GM21723 (cell line): Measurements from ENCODE around the gene HOXC6.
A peak's percentile ranks its signal among the peaks of the same experiment; 100 is the strongest.

Experiments
- ATAC-seq: cut with Tn5 transposase; IDR thresholded peaks from one replicate; pipeline ENCODE4 v1.9.1; 2021; ENCODE audit warnings: mild to moderate bottlenecking, moderate library complexity; ENCODE audit not compliant: unreplicated experiment

HOXC6 gene

DNA sequence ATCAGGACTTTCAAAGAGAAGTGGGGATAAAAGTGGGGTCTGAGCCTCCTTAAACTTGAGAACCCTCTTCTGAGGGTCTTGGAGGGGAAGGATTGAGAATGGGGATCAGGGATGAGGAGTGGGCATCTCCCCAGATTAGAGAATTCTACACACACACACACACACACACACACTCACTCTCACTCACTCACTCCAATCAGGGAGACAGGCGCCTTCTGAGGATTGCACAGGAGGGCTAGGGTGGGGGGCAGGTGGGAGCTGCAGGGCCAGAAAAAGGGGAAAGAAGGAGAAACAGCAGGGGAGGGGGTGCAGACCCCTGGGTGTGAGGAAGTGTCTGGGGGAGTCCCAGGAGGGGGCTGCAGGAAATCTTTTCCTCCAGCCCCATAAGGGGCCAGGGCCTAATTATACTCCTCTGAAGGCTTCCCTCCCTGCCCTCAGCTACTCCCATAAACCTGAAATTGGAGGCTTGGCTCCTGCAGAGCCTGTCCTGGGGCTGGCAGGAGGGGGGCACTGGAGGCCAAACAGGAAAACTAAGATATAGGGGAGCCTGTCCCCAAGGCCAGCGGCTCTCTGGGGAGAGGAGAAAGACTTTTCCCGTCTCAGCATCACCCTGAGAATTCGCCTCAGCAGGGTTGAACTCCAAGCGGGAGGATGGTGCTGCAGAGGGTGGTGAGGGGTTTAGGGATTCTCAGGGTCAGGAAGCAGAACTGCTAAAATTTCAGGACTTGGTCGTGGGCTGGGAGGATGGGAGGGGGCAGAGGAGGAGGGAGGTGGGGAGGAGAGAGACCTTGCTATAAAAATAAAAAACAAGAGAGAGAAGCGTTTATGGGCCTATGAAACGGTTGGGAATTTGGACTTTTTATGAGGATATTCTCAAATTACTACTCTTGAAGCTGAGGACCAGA lies 26.7 kb upstream of the HOXC6 start:
- no peak for ATAC-seq

DNA sequence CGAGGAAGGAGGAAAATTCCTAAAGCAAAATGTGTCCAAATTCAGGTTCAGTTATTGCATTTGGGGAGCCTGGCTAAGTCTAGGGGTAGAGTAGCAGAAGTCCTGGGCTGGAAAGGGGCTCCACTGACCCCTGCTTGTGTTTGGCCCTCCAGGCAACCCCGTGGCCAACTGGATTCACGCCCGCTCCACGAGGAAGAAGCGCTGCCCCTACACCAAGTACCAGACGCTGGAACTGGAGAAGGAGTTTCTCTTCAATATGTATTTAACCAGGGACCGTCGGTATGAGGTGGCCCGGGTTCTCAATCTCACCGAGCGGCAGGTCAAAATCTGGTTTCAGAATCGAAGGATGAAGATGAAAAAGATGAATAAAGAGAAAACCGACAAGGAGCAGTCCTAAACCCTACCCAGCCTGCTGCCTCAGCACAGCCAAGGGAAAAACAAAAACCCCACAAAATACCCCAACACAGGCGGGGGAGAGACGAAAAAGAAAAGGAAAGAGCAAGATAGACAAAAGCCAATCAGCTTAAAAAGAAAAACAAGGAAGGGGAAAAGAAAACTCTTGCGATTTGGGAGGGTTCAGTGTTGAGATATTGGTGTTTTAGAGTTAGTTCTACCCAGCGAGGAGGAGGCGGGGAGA lies 25.8 kb upstream of the HOXC6 start:
- ATAC-seq, result no peak

DNA sequence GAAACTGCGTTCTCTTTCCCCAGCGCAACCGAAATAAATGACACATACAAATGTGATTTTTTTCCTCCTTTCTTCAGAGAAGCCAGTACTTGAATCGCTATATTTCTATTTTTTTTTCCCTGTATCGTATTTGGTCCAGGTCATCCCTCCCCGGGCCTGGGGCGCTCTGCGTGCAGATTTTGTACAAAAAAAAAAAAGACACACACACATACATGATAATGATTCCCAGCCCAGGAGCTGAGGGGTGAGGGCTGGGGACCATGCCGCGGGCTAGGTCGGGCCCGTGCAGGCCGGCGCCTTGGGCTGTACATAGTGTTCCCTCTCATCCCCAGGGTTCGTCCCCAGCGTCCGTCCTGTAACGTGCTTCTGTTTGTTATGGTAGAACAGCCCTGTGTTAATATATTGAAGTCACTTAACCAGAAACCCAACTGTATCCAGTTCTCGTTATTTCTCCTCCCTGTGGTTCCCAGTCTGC lies 25.3 kb upstream of the HOXC6 start:
- no peak for ATAC-seq

DNA sequence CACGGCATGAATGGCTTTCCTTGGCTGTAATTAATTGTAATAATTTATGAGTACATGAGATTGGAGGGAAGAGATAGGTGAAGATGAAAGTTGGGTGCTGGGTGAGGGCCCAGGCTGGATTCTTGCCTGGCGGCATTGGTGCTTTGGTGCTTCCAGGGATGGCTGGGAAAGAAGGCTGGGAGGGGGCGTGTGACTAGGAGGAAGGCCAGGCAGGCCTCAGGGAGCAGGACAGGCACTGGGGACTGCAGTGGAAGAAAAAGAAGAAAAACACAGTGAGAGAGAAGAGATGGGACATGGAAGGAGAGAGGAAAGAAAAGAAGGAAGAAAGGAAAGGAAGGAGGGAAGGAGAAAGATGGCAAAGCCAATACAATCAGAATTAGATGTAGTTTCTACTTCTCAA lies 24.6 kb upstream of the HOXC6 start:
- no peak for ATAC-seq

DNA sequence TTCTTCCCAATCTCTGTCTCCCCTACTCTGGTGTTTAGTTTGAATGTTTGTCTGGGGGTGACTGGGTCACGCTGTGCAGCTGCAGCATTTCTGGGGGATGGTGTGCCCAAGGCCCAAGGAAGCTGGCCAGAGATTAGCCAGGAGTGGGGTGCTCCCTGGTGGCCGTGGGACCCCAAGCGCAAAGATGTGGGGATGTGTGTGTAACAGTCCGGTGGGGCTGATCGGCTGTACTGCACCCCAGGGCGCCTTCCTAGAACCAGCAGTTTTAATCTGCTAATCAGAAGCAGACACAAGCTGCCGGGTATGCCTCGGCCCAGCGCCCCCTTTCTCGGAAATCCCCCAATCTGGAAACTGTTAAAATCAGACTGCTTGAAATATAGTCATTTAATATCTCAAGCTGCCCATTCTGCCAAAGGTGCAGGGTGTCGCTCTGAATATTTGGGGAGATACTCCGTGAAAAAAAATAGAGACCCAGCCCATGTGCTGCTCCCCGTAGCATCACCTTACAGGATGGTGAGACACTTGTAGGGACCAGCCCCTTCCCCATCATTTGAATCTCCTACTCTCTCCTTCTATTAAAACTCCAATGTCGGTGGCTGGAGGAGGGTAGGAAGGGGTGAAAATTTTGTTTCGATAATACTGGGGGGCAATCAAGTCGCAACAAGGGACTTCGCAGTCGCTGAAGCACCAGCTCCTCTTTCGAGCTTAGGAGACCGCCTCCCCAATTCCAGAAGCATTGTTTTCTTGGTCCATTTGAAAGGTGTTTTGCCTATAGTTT lies 24.0 kb upstream of the HOXC6 start:
- no peak for ATAC-seq

DNA sequence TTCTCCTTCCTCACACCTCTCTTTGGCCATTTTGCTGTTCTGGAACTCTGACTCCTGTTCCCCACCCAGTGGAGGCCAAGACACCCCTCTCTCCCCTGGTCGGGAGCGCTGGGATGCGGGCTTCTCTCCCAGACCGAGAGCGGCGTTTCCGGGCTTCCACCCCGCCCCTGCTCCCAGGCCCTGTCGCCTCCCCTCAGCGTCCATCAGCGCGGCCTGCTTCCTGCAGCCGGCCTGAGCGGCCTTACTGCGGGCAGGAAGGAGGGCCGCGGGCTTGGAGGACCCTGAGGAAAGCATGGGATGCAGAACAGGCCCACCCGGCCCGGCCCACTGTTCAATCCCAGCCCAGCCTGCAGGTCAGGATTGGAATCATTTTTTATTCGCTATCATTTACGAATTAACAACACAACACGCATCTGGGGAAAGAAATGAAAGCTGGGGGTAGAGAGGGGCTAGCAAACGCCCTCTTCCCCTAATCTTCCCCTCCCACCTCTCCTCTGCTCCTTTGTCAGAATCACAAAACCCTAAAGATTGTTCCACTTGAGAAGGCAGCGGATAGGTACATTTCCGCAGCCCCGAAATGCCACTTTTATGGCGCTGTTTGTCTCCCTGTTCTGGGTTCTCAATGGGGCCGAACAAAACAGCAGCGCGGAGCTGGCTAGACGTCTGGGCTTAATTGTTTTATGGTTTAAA lies 23.3 kb upstream of the HOXC6 start:
- ATAC-seq, result no peak

DNA sequence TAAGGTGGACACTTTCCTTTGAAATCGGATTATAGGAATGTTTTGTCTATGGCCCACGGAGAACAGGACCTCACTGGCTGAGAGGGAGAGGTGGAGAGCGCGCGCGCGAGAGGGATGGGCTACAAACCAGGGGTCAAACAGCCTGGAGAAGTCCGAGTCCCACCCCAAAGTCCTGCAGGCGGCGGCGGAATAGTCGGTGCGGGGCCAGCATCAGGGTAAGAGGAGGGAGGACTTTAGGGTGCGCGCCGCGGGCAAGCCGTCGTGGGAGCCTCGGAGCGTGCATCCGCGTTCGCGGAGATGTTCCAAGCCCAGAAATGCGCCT lies 22.7 kb upstream of the HOXC6 start:
- no peak for ATAC-seq

DNA sequence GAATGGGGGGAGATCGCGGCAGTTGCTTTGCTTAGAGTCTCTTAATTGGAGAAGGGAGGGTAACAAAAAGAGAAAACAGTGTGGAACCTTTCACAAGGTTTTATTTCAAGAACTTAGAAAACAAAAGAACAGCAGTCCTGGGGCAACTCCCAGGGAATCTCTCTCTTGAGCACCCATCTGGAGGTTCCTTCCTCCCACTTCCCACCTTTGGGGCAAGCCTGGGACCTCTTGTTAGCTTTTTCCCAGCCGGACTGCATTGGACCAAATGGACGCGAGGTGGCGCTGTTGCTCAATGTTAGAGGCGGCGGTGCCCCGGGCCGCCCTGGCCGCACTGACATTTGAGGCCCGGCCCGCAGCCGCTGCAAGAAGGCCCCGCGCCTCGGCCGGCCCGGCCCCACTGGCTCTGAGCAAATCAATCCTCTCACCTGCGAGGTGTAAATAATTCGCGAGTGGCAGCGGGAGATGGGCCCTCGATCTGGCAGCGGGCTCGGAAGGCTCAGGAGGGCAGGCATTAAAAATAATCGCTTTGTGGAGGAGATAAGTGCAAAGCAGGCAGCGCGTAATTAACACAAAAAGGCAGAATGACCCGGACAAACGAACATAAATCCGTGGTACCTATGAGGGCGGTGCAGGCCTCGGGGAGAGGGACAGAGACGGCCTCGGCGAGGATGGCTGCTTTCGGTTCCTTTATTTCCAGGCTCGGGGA lies 22.2 kb upstream of the HOXC6 start:
- peak; percentile 68 for ATAC-seq

DNA sequence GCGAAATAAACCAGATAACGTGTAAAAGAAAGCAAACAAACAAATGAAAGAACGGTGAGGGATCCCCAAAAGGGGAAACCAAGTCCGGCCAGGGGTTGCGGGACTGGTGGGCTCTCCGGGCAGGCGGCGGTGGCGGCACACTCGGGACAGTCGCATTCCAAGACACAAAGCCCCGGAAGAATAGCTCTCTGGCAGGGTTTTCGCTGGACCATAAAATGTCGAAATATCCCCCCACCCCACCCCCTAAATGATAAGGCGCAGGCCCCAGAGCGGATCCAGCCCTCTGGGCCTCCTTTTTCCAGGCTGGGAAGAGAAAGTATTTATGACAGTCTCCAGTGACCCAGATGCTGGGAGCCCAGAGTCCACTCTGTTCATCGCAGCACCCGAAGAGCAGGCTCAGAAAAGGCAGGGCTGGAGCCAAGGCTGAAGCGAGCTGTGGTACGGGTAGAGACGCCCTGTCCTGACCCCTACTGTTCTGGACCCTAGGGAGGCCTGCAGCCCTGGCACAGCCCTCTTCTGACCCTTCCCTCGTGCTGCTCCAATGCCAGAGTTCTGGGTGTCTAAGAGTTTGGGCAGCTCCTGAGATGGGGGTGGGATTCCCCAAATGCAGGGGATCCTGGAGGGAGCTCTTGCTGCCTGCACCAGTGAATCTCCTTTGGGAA lies 21.6 kb upstream of the HOXC6 start:
- no peak for ATAC-seq

DNA sequence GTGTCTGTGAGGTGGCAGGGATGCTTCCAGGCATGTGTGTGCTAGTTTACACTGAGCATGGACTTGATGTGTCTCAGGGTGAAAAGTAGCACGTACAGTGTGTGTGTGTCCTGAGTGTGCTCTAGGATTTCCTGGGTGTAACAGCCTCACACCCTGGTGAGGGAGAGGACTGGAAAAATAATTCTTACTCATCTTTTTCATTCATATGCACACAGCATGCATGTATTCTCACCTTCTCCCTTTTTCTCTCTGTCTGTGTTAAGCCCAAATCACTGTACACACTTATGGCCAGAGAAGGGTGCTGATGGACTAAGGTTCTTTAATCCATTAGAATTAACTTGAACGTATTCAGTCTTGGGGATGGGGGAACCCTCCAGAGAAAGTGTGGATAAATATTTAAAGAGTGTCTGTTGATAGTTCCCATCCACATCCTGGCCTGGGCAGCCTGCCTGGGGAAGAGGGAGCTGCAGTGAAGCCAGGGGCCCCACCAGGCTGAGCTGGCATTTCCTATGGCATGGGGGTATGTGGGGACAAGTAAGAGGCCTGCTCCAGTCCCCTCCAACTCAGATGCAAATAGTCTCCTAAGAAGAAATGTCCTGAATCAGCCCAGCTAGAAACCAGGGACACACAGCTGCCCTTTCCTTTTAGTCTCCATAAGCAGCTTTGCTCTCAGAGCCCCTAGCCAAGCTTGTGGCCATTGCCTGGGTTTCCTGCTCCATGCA lies 20.5 kb upstream of the HOXC6 start:
- ATAC-seq, result no peak

DNA sequence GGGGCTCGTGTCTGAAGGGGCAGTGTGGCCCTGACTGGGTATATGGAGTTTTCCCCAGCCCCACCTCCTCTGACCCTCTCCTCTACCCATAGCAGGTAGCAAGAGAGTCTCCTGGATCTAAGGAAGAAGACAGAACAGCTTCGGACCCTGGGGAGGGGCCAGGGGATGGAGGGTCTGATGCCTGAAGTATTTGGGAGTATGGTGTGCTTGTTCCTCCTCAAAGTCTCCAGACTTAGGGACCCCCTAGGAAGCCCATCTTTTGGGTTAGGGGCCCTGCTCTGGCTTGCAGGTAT lies 20.0 kb upstream of the HOXC6 start:
- no peak for ATAC-seq

DNA sequence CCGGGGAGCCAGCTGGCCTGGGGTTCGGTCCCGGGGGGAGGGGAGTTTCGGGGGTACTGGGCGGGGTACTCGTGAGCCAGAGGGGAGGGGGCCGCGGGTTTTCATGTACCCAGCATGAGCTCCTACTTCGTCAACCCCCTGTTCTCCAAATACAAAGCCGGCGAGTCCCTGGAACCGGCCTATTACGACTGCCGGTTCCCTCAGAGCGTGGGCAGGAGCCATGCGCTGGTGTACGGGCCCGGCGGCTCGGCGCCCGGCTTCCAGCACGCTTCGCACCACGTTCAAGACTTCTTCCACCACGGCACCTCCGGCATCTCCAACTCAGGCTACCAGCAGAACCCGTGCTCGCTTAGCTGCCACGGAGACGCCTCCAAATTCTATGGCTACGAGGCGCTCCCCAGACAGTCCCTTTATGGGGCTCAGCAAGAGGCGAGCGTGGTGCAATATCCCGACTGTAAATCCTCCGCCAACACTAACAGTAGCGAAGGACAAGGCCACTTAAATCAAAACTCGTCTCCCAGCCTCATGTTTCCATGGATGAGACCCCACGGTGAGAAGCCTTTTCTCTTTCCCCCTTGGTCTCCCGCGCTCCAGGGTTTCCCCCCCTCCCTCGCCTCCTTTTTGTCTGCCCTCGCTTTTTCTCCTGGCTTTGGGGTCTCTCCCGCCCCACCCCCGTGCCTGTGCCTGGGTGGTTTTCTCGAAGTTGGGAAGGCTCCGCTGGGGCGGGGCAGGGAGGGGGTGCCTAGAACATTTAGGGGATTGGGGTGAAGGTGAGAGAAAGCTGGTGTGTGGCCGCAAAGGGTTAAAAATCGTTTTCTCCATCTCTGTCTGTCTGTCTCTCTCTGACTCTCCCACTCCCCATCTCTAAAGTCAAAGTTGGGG lies 18.8 kb upstream of the HOXC6 start:
- ATAC-seq, result no peak

DNA sequence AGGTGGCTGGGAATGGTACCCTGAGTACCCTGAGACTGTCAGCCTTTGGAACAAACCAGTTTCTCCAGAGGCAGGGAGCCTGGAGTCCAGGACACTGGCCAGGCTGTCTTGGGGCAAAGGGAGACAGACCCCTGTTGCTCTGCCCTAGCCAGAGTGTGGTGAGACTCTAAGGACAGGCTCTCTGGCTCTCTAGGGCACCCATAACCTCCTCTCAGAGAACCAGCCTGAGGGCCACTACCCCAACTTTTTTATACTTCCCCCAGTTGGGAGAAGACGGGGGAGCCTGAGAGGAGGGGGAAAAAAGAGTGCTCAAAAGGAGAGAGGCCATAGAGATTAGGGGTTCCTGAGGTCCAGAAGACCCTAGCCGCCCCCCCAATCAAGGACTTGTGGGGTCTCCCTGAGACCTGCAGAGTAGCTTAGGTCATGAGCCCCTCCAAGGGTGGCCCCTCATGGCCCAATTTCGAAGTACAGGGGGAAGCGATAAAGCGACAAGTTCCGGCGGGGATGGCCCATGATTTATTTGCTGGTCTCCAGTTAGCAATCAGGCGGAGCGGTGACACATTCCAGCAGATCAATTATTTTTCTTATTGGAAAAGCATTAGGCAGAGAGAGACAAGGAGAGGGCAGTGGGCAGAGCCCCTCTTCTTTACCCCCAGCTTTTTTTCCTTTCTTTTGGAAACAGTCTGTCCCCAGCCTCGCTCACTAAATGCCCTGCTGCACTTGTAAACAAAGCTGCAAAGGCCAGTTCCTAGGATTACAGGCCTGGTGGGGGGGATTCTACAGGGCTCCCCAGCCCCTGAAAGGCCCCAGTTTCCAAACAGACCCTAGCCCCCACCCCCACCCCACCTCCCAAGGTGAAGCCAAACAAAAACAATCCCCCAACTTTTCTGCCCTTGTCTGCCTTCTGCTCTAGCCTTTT lies 17.9 kb upstream of the HOXC6 start:
- no peak for ATAC-seq

DNA sequence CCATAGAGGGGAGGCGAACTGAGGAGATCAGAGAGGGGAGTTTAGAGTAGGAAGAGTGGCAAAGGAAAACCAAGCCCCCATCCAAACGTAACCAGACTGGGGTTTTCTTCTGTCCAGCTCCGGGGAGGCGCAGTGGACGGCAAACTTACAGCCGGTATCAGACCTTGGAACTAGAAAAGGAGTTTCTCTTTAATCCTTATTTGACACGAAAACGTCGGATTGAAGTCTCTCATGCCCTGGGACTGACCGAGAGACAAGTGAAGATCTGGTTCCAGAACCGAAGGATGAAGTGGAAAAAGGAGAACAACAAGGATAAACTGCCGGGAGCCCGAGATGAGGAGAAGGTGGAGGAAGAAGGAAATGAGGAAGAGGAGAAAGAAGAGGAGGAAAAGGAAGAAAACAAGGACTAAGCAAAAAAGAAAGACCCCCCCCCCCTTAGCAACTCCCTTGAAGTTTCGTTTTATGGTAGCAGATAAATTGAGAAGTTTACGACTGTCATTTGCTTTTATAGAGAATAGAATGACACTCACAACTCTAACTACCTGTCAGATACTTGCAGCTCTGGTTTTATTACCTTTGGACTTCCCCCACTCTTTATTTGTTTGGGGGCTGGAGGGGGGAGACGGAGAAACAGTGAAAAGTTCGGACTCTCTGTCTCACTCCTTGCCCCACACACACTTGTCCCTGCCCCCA lies 17.1 kb upstream of the HOXC6 start:
- ATAC-seq, result no peak

DNA sequence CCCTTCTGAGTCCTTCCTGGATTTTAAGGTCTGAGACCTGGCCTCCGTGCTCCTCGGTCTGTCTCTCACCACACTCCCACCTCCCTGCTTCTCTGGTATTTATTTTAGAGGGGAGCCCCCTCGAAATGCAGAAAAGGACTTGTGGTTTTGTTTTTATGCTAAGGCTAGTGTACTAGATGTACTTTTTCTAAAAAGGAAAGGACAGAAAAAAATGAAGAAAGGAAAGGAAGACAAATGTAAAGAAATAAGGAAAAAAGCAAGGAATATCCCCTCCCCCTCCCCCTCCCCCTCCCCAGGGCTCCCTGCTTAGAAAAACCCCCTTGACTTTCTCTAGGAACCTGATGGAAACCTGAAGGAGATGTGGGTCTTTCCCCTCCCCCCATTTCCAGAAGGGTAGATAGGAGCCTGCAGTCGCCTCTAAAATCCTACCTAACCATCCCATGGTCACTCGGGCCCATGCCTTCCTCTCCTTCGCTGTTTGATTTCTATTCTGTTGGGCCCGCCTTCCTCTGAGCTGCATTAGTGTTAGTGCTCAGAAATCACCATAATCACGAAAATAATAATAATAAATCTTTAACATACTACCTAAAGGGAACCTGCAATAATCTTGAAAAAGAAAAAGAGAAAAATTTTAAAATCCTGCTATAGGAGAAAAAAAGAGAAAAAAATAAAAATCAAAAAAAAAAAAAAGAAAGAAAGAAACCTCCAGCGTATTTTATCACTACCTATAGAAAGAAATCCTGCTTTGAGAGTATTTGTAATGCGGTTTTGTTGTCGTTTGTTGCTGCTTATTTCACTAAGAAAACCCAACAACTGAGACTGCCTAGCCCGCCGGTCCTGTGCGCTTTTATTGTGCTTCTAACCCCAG lies 16.3 kb upstream of the HOXC6 start:
- ATAC-seq, result no peak
